ENCODE data around the gene CDCP2. TPM values are rescaled to one million over a fixed set of nuclear protein-coding genes. Genes with fewer than 3 reads are reported as not detected.

Gene CDCP2
- 0.08 TPM for polyA plus RNA-seq (ENCODE audit: insufficient read length)
- long read RNA-seq, donor 1: 0 reads
- long read RNA-seq, donor 2: 0 reads
- long read RNA-seq, donor 3: 0 reads
- long read RNA-seq, donor 4: 0 reads
- long read RNA-seq, donor 5: 0 reads
- long read RNA-seq, donor 6: 0 reads
- long read RNA-seq, donor 7: 0 reads
- long read RNA-seq, donor 8: 0 reads

- DNase-seq: no peak
Observed at GRCh38 chr1:54152696-54153095, at the start of gene CDCP2. CDCP2 (minus strand) TSS chr1:54153000; CDS start chr1:54152922, 78 bp downstream.

- DNase-seq: no peak
Observed at GRCh38 chr1:54200519-54200997, 47.8 kb upstream of the CDCP2 start.

- peak; percentile 98 for DNase-seq
Observed at GRCh38 chr1:54199765-54200518, 47.1 kb upstream of the CDCP2 start, which contains the start of the genes CYB5RL and MRPL37. CYB5RL (minus strand) TSS chr1:54200030; CDS start chr1:54195616, 4,414 bp downstream. MRPL37 (plus strand) TSS chr1:54200167; CDS start chr1:54200244, 77 bp downstream.

- DNase-seq: no peak
Observed at GRCh38 chr1:54199151-54199764, 46.5 kb upstream of the CDCP2 start.

GRCh38 chr1:54193453-54193852 lies 40.7 kb upstream of the CDCP2 start:
- no peak for DNase-seq

- no peak for DNase-seq
Observed at GRCh38 chr1:54191525-54191924, 38.7 kb upstream of the CDCP2 start.

GRCh38 chr1:54190526-54190925 lies 37.7 kb upstream of the CDCP2 start:
- DNase-seq: no peak

- DNase-seq: no peak
Observed at GRCh38 chr1:54188291-54188690, 35.5 kb upstream of the CDCP2 start.

GRCh38 chr1:54186056-54186455 lies 33.3 kb upstream of the CDCP2 start:
- no peak for DNase-seq

- DNase-seq: no peak
Observed at GRCh38 chr1:54180701-54181360, 28.0 kb upstream of the CDCP2 start.

GRCh38 chr1:54178296-54179070 lies 25.7 kb upstream of the CDCP2 start:
- no peak for DNase-seq

GRCh38 chr1:54177726-54178125 lies 24.9 kb upstream of the CDCP2 start:
- no peak for DNase-seq

- DNase-seq: no peak
Observed at GRCh38 chr1:54176621-54177327, 24.0 kb upstream of the CDCP2 start.

- DNase-seq: no peak
Observed at GRCh38 chr1:54174106-54174505, 21.3 kb upstream of the CDCP2 start.

GRCh38 chr1:54173681-54174080 lies 20.9 kb upstream of the CDCP2 start:
- DNase-seq: no peak

GRCh38 chr1:54172614-54173599 lies 20.1 kb upstream of the CDCP2 start:
- no peak for DNase-seq

GRCh38 chr1:54171606-54172005 lies 18.8 kb upstream of the CDCP2 start:
- DNase-seq: no peak

- DNase-seq: no peak
Observed at GRCh38 chr1:54171016-54171415, 18.2 kb upstream of the CDCP2 start.

- DNase-seq: no peak
Observed at GRCh38 chr1:54169068-54169467, 16.3 kb upstream of the CDCP2 start.

Data from left kidney (tissue), 8 donors.